Left ventricle myocardium inferior (tissue), 1 donor: ENCODE results near the gene NCLN. TPM values are rescaled to one million over a fixed set of nuclear protein-coding genes. Genes with fewer than 3 reads are reported as not detected.
"Not testable (repeated sequence)": the region's sequence is repeated elsewhere in the genome, so short reads cannot be mapped to it uniquely, and the experiment has no call there.

Experiments
- DNase-seq: peaks from one replicate; pipeline ENCODE4 v3.0.0-alpha.2; 2020
- H3K27ac ChIP-seq: fragments of 200-600 bp; replicated peaks from 2 replicates; pipeline ENCODE4 v1.8.0; 2021
- H3K27me3 ChIP-seq: fragments of 200-600 bp; 2 replicates; pipeline ENCODE4 v1.8.0; 2021; ENCODE audit warnings: low read depth
- H3K36me3 ChIP-seq: fragments of 200-600 bp; 2 replicates; pipeline ENCODE4 v1.8.0; 2021
- H3K4me1 ChIP-seq: fragments of 200-600 bp; 2 replicates; pipeline ENCODE4 v1.8.0; 2021
- H3K4me3 ChIP-seq: fragments of 200-600 bp; 2 replicates; pipeline ENCODE4 v1.8.0; 2021; ENCODE audit warnings: mild to moderate bottlenecking, moderate library complexity
- H3K9me3 ChIP-seq: fragments of 200-600 bp; replicated peaks from 2 replicates; pipeline ENCODE4 v1.8.0; 2021
- CTCF ChIP-seq: fragments of 200-600 bp; IDR thresholded peaks from 2 replicates; pipeline ENCODE4 v1.8.0; 2021; ENCODE audit warnings: antibody characterized with exemption, mild to moderate bottlenecking, borderline replicate concordance
- intact Hi-C: fragments of 100-400 bp; cut with micrococcal nuclease; formaldehyde crosslinking; loops from one replicate; pipeline ENCODE4 v1.11.0; 2022
- total RNA-seq: library from RNA; stranded (reverse); fragmentation: NEBNext Ultra II Directional; extraction: Animal tissue kit (Norgen Biotek cat#: 25700); gene quantifications from one replicate; pipeline ENCODE4 v1.2.1, GENCODE V29; 2021
- donor health status: DM: no; HTN: yes; CAD: no; lungs with severe emphysema.

Gene NCLN
- total RNA-seq, 1 donor from 2014 or later = 28.3 TPM

GRCh38 chr19:3190921-3191805, 5.4 kb downstream of the NCLN start:
- intact Hi-C loops = no loop called here
- no peak for TF ChIP-seq CTCF
- Histone ChIP-seq H3K27ac (no peak overlapping the region), H3K4me3 (no peak overlapping the region), H3K4me1 (peaks cover 37% of the 10 kb centered on the region), H3K9me3 (no peaks in the 10 kb centered on the region), H3K27me3 (no peaks in the 10 kb centered on the region), H3K36me3 (peaks cover 18% of the 10 kb centered on the region)
- DNase-seq = no peak

- peaks cover 24% of the 10 kb centered on the region for H3K36me3 ChIP-seq
- H3K4me3 ChIP-seq, intact Hi-C loops, H3K27ac ChIP-seq, H3K27me3 ChIP-seq, H3K9me3 ChIP-seq, DNase-seq: not testable (repeated sequence)
- H3K4me1 ChIP-seq = peaks cover 31% of the 10 kb centered on the region
Measured at GRCh38 chr19:3191806-3192104, 6.0 kb downstream of the NCLN start.

GRCh38 chr19:3192228-3192635, 6.5 kb downstream of the NCLN start:
- no peak for TF ChIP-seq CTCF
- Histone ChIP-seq H3K4me1 (peaks cover 27% of the 10 kb centered on the region), H3K36me3 (peaks cover 28% of the 10 kb centered on the region), H3K4me3 (no peak overlapping the region), H3K27me3 (no peaks in the 10 kb centered on the region), H3K9me3 (no peaks in the 10 kb centered on the region), H3K27ac (no peak overlapping the region)
- no peak for DNase-seq
- intact Hi-C loops = no loop called here

GRCh38 chr19:3192684-3193083, 7.0 kb downstream of the NCLN start:
- intact Hi-C loops = no loop called here
- no peaks in the 10 kb centered on the region for H3K9me3 ChIP-seq
- no peak overlapping the region for H3K4me3 ChIP-seq
- DNase-seq = no peak
- H3K4me1 ChIP-seq = peaks cover 22% of the 10 kb centered on the region
- peaks cover 28% of the 10 kb centered on the region for H3K36me3 ChIP-seq
- no peak for TF ChIP-seq CTCF
- H3K27ac ChIP-seq = no peak overlapping the region
- no peaks in the 10 kb centered on the region for H3K27me3 ChIP-seq

- peaks cover 28% of the 10 kb centered on the region for H3K36me3 ChIP-seq
- no peaks in the 10 kb centered on the region for H3K27me3 ChIP-seq
- H3K27ac ChIP-seq = no peak overlapping the region
- TF ChIP-seq CTCF = no peak
- no peak for DNase-seq
- peaks cover 14% of the 10 kb centered on the region for H3K4me1 ChIP-seq
- H3K9me3 ChIP-seq = no peaks in the 10 kb centered on the region
- H3K4me3 ChIP-seq = no peak overlapping the region
- intact Hi-C loops = no loop called here
Measured at GRCh38 chr19:3193256-3194105, 7.8 kb downstream of the NCLN start.
